NAMALWA (cell line): ENCODE results near the gene HDAC3.

Source experiments
- DNase-seq: peaks from one replicate; pipeline ENCODE4 v3.0.0-alpha.2; 2015; ENCODE audit warnings: low spot score

The HDAC3 gene

GRCh38 chr5:141602606-141603005 lies 34.0 kb downstream of the HDAC3 start:
- DNase-seq: no peak

- no peak for DNase-seq
These were observed 38.0 kb downstream of the HDAC3 start for GRCh38 chr5:141598391-141599345.

- DNase-seq: no peak
These were observed 38.8 kb downstream of the HDAC3 start for GRCh38 chr5:141597814-141598213.

GRCh38 chr5:141597394-141597793 lies 39.3 kb downstream of the HDAC3 start:
- DNase-seq: no peak

GRCh38 chr5:141596867-141597266 lies 39.8 kb downstream of the HDAC3 start:
- DNase-seq: no peak

GRCh38 chr5:141590127-141590526 lies 46.5 kb downstream of the HDAC3 start:
- no peak for DNase-seq

GRCh38 chr5:141586246-141586645 lies 50.4 kb downstream of the HDAC3 start:
- DNase-seq: no peak

- DNase-seq: no peak
These were observed 51.1 kb downstream of the HDAC3 start for GRCh38 chr5:141585594-141585993.

GRCh38 chr5:141574122-141574510 lies 62.5 kb downstream of the HDAC3 start:
- no peak for DNase-seq

GRCh38 chr5:141573489-141574121 lies 63.0 kb downstream of the HDAC3 start:
- DNase-seq: no peak
